GM23248 (cell line): ENCODE measurements around the gene MYO1E.

Experiments
- EZH2 ChIP-seq: fragments of 200-600 bp; sonication (generic); IDR thresholded peaks from 2 replicates; pipeline ENCODE4 v1.6.1; 2018; ENCODE audit warnings: antibody characterized with exemption, mild to moderate bottlenecking; ENCODE audit not compliant: insufficient read depth, poor library complexity, severe bottlenecking
- EZH2phosphoT487 ChIP-seq: fragments of 200-600 bp; sonication (generic); IDR thresholded peaks from 2 replicates; pipeline ENCODE4 v1.6.1; 2018; ENCODE audit warnings: antibody characterized with exemption, moderate library complexity, mild to moderate bottlenecking, low read depth; ENCODE audit not compliant: insufficient read depth

GRCh38 chr15:59116771-59117170, 255.9 kb downstream of the MYO1E start:
- TF ChIP-seq EZH2 (no peak), EZH2phosphoT487 (no peak)
